DND-41 (cell line): Measurements from ENCODE around the gene RDH14.

Experiments used
- EZH2 ChIP-seq: IDR thresholded peaks from 3 replicates; pipeline ENCODE4 v1.6.1; 2012; ENCODE audit warnings: borderline replicate concordance, low read depth, mild to moderate bottlenecking, moderate library complexity, low read length, inconsistent platforms; ENCODE audit not compliant: severe bottlenecking
- TF ChIP-seq, protein P1 (sequence below): IDR thresholded peaks from 2 replicates; pipeline ENCODE4 v1.5.1; 2012; ENCODE audit warnings: borderline replicate concordance, low read length, moderate library complexity, mild to moderate bottlenecking; ENCODE audit not compliant: poor library complexity, severe bottlenecking; ENCODE audit errors: extremely low read depth

DNA sequence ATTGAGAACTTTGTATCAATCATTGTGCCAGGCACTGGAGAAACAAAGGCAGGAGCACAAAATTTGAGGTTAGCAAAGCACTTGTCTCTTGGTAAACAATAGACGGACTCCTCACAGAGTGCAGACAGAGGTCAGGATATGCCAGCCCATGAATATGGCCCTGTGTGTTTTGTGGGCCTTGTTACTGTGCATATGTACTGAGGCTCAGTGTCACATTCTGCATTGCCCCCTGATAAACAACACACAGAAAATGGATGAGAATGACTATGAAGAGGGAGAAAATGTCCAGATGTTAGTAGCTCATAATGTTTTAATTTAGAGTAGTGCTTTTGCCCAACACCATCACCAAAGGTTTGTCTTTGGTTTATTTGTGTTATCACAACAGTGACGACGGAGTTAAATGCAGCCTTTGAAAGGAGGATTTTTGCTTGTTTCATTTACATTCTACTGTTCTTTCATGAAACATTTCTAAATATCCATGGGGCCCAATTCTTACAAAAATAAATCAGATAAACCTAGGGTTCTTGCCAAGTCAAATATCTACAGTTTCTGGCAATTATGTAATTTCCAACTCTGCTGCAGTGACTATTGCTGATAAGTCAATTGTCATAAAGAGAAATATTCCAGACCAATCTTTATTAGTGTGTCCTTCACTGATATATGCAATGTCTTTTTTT lies 43.5 kb upstream of the RDH14 start:
- TF ChIP-seq, protein P1, sequence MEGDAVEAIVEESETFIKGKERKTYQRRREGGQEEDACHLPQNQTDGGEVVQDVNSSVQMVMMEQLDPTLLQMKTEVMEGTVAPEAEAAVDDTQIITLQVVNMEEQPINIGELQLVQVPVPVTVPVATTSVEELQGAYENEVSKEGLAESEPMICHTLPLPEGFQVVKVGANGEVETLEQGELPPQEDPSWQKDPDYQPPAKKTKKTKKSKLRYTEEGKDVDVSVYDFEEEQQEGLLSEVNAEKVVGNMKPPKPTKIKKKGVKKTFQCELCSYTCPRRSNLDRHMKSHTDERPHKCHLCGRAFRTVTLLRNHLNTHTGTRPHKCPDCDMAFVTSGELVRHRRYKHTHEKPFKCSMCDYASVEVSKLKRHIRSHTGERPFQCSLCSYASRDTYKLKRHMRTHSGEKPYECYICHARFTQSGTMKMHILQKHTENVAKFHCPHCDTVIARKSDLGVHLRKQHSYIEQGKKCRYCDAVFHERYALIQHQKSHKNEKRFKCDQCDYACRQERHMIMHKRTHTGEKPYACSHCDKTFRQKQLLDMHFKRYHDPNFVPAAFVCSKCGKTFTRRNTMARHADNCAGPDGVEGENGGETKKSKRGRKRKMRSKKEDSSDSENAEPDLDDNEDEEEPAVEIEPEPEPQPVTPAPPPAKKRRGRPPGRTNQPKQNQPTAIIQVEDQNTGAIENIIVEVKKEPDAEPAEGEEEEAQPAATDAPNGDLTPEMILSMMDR = no peak
- no peak for TF ChIP-seq EZH2
